SK-N-SH treated with all-trans-retinoic acid at 6 μM for 48 hours (cell line): ENCODE measurements around the gene CCL15.

Experiments
- ARNTL ChIP-seq: fragments of 450-650 bp; formaldehyde crosslinking; IDR thresholded peaks from 2 replicates; pipeline ENCODE4 v1.5.0; 2020; ENCODE audit warnings: low read depth, mild to moderate bottlenecking, moderate library complexity, borderline replicate concordance

The CCL15 gene

DNA sequence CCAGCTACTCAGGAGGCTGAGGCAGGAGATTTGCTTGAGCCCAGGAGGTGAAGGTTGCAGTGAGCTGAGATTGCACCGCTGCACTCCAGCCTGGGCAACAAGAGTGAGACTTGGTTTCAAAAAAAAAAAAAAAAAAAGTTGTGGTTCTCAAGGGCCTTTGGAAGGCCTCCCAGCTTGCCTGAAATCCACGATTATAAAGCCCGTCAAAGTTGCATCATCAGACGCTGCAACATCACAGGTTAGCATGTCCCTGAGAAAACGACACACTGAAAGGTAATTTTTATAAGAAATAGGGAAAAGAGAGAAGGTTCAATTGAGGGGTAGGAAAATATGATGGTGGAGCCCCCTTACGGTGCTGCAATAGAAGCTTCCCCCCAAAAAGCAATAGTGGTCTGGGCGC lies 53.3 kb downstream of the CCL15 start (continued):
- no peak for TF ChIP-seq ARNTL (CRISPR knock-in tag)
